ENCODE results near the gene MEI1. TPM values are rescaled to one million over a fixed set of nuclear protein-coding genes. Genes with fewer than 3 reads are reported as not detected.

Gene MEI1
- total and polyA plus RNA-seq, 12 donors: 0.36 to 3.7 (median 1.3) TPM; not detected in 1

DNA sequence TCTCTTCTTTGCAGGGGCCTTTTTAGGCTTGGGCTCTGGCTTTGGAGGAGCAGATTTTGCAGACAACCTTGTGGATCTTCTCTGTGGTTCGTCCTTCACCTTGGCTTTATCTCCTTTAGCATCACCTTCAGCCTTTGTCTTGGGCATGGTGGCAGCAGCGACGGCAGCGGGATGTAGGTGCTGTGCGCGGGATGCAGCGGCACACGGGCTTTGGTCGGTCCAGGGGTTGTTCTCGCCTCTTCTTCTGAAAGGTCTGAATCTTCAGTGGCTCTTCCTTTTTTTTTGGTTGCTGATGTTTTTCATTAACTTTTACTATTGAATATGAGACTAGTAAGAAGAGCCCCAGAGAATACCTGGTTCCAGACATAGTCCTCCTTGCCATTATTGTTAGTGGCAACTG lies 10.0 kb downstream of the MEI1 start:
- H3K36me3 ChIP-seq (replicated peaks in 1 of 2): no peaks in the 10 kb centered on the region
- no peaks in the 10 kb centered on the region for H3K4me1 ChIP-seq (replicated peaks in 1 of 2)
- WGBS, 4 donors: 88 to 93% (median 89%) methylated on average over 10 of the region's 10 CpGs
- H3K27ac ChIP-seq: no peak overlapping the region
- DNase-seq: no peak
- TF ChIP-seq, protein P1, sequence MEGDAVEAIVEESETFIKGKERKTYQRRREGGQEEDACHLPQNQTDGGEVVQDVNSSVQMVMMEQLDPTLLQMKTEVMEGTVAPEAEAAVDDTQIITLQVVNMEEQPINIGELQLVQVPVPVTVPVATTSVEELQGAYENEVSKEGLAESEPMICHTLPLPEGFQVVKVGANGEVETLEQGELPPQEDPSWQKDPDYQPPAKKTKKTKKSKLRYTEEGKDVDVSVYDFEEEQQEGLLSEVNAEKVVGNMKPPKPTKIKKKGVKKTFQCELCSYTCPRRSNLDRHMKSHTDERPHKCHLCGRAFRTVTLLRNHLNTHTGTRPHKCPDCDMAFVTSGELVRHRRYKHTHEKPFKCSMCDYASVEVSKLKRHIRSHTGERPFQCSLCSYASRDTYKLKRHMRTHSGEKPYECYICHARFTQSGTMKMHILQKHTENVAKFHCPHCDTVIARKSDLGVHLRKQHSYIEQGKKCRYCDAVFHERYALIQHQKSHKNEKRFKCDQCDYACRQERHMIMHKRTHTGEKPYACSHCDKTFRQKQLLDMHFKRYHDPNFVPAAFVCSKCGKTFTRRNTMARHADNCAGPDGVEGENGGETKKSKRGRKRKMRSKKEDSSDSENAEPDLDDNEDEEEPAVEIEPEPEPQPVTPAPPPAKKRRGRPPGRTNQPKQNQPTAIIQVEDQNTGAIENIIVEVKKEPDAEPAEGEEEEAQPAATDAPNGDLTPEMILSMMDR (IDR thresholded peaks at IDR 0.05): no peak
- TF ChIP-seq POLR2A (IDR thresholded peaks at IDR 0.05): no peak
- no peaks in the 10 kb centered on the region for H3K27me3 ChIP-seq
- intact Hi-C loops (cut with DNase I): no loop called here
- H3K4me3 ChIP-seq: no peak overlapping the region
- no peaks in the 10 kb centered on the region for H3K9me3 ChIP-seq (replicated peaks in 1 of 3)

GRCh38 chr22:41713004-41713403 lies 13.7 kb downstream of the MEI1 start:
- Histone ChIP-seq H3K36me3 (replicated peaks in 1 of 2) (no peaks in the 10 kb centered on the region), H3K9me3 (replicated peaks in 1 of 3) (no peaks in the 10 kb centered on the region), H3K4me1 (replicated peaks in 1 of 2) (no peaks in the 10 kb centered on the region), H3K4me3 (no peak overlapping the region), H3K27me3 (no peaks in the 10 kb centered on the region), H3K27ac (no peak overlapping the region)
- 79 to 86% (median 80%) methylated on average over 9 of the region's 9 CpGs for WGBS, 4 donors
- TF ChIP-seq, protein P1 (IDR thresholded peaks at IDR 0.05): no peak
- TF ChIP-seq POLR2A (IDR thresholded peaks at IDR 0.05): no peak
- intact Hi-C loops (cut with DNase I): no loop called here
- peak in 1 of 7 donors; percentile 14 for DNase-seq

- H3K4me1 ChIP-seq (replicated peaks in 1 of 2): no peaks in the 10 kb centered on the region
- no peaks in the 10 kb centered on the region for H3K36me3 ChIP-seq (replicated peaks in 1 of 2)
- H3K9me3 ChIP-seq (replicated peaks in 1 of 3): no peaks in the 10 kb centered on the region
- no peak for DNase-seq
- intact Hi-C loops (cut with DNase I): no loop called here
- H3K4me3 ChIP-seq: no peak overlapping the region
- no peaks in the 10 kb centered on the region for H3K27me3 ChIP-seq
- 50 to 69% (median 63%) methylated on average over 1 of the region's 1 CpG for WGBS, 4 donors
- TF ChIP-seq, protein P1 (IDR thresholded peaks at IDR 0.05): no peak
- TF ChIP-seq POLR2A (IDR thresholded peaks at IDR 0.05): no peak
- no peak overlapping the region for H3K27ac ChIP-seq
Measured at GRCh38 chr22:41722496-41722895, 23.2 kb downstream of the MEI1 start.

DNA sequence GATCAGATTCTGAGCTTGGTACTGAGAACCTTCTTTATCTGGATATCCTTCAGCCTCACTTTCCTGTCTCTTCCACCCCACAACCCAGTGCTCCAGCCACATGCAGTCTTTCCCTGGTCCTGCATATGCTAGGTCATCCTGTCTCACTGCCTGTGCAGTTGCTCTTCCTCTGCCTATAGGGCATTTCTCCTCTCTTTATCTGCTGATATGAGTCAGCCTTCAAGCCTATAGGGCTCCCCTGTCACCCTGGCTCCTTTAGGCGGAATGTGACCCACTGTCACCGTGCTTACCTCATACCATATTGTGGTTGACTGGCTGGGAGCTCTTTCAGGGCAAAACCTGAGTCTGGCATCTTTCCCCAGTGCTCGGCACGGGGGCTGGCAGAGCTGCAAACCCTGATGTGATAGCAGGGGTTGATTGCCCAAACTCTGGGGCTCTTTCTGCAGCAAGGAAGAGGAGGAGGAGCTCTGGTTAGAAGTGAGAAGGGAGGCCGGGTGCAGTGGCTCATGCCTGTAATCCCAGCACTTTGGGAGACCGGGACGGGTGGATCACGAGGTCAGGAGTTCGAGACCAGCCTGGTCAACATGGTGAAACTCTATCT lies 26.3 kb downstream of the MEI1 start:
- 84 to 88% (median 88%) methylated on average over 9 of the region's 9 CpGs for WGBS, 4 donors
- Histone ChIP-seq H3K36me3 (replicated peaks in 1 of 2) (no peaks in the 10 kb centered on the region), H3K27ac (no peak overlapping the region), H3K4me3 (no peak overlapping the region), H3K9me3 (replicated peaks in 1 of 3) (no peaks in the 10 kb centered on the region), H3K27me3 (no peaks in the 10 kb centered on the region), H3K4me1 (replicated peaks in 1 of 2) (no peaks in the 10 kb centered on the region)
- TF ChIP-seq, protein P1 (IDR thresholded peaks at IDR 0.05): no peak
- no peak for TF ChIP-seq POLR2A (IDR thresholded peaks at IDR 0.05)
- DNase-seq: no peak
- intact Hi-C loops (cut with DNase I): no loop called here
